Stimulated activated CD4-positive, alpha-beta T cell treated with anti-CD3 and anti-CD28 coated beads, Interleukin-2, amount 100 ng/mL, for 48 hours (primary cell): ENCODE data around the gene FILIP1.

Experiments used
- DNase-seq, 2 donors: peaks; one replicate each; pipeline ENCODE4 v3.0.0-alpha.2; 2020

FILIP1 gene

GRCh38 chr6:75374961-75375400 is 118.6 kb downstream of the FILIP1 start:
- DNase-seq, result no peak

DNA sequence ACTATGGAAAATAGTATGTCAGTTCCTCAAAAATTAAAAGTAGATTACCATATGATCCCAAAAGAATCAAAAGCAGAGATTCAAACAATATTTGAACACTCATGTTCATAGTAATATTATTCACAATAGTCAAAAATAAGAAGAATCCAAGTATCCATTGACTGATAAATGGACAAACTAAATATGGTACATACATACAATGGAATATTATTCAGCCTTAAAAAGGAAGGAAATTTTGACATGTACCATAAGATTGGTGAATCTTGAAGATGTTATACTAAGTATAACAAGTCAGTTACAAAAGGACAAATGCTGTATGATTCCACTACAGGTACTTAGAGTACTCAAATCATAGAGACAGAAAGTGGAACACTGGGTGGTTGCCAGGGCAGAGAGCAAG is 120.7 kb downstream of the FILIP1 start:
- DNase-seq, result no peak

DNA sequence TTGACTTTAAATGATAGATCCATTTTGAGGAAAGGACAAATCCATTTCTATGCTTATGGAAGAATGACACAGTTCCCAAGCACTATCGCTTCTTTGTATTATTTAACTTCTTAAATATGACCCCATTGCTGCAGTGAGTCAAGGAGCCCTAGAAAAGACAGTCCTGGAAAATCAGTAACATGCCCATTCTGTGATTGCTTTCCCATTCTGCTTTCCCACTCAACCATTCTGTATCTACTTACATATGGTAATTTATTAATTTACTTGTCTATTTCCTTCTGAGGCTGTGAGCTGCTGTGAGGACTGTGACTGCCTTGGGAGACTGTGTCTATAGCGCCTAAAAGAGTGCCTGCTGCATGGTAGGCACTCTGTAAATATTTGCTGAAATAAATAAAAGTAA is 123.6 kb downstream of the FILIP1 start:
- no peak for DNase-seq

- no peak for DNase-seq
Observed at GRCh38 chr6:75368864-75369402, 124.7 kb downstream of the FILIP1 start.

DNA sequence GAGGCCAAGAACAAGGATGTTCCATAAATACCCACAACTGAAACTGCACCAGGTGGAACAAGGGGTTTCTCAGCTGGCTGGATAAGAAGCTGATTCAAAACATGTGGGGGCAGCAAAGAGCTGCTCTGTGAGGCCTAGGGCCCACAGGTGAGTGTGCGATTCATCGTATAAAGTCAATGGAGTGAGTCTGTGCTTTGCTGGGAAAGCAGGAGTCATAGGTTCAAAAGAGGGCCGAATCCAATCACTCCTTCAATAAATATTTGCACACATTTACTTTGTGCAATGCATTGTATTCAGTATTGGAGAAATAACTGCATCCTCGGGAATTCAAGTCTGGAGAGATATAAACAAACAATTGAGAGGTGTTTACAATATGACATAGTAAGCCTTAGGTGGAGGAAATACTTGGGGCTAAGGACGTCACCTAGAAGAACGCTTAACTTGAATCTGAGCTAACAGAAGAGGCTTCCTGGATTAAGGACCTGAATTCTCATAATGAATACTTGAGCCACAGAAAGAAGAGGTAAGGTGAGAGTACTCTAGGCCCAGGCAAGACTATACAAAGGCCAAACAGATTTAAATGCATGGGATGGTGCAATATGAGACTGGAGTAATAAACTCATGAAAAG is 125.3 kb downstream of the FILIP1 start:
- no peak for DNase-seq

- DNase-seq, result no peak
Observed at GRCh38 chr6:75363304-75363703, 130.3 kb downstream of the FILIP1 start.

DNA sequence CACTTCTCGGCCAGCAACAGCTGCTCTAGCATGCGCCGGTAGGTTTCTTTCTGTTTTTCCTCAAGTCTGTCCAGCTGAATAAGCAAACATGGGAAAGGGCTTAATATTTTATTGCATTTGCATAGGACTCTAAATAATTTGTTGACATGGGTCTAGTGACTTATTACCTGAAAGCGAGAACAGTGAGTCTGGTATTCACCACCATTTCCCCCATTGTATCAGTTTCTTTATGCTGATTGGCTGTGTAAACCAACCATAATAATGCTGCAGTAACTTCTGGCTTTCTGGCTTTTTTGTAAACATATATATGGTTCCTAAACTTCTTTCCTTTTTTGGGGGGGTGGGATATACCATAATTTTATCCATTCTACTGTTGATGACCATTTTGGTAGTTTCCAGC is 140.0 kb downstream of the FILIP1 start:
- no peak for DNase-seq

GRCh38 chr6:75351570-75351969 is 142.0 kb downstream of the FILIP1 start:
- no peak for DNase-seq

- DNase-seq, result no peak
Observed at GRCh38 chr6:75350808-75351207, 142.8 kb downstream of the FILIP1 start.

- DNase-seq, result no peak
Observed at GRCh38 chr6:75350156-75350555, 143.4 kb downstream of the FILIP1 start.

DNA sequence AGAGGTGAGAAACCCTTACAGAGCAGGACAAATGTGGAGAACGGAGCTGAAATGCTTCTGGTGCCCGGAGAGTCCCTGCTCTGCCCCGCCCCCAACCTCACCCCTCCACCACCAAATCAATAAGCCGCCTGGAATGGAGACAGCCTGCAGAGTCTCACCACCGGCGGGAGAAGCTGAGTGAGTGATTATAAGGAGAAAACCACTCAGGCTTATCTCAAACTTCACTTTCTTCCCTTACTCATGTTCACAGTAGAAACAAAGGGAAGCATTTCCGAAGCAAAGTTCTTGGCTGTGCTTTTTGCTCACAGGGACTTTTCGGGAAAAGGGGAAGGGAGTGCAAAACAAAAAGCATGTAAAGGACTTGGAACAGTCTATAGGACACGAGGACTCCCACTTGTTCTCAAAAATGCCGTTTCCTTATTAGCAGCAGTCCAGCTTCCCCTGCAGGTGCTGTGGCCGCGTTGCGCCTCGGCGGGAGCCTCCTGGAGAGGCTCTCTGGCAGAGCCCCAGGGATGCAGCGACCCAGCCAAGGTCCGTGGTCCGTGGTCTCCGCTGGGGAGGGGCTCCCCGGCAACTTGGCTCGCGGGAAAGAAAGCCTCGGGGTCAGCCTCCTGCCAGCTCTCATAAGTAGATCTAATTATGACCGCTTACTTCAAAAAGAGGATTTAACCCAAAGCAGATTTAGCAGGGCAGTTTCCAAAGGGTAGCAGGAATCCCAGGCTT is 144.2 kb downstream of the FILIP1 start:
- DNase-seq, result no peak

DNA sequence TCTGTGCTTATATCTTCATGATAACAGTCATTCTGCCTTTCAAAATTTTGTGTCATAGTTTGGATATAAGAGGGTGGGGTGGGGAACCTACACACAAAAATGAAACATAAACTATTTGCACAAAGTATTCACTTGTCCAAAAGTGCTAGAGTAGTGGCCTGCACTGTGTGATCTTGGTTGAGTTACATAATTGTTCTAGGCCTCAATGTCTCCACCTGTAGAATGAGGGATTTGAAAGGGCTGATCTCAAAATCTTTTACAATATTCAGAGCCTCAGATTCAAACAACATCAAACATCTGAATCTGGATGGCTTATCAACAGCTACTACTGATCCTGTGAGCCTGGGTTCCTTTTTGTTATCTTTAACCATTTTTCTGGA is 144.7 kb downstream of the FILIP1 start:
- DNase-seq, result no peak

DNA sequence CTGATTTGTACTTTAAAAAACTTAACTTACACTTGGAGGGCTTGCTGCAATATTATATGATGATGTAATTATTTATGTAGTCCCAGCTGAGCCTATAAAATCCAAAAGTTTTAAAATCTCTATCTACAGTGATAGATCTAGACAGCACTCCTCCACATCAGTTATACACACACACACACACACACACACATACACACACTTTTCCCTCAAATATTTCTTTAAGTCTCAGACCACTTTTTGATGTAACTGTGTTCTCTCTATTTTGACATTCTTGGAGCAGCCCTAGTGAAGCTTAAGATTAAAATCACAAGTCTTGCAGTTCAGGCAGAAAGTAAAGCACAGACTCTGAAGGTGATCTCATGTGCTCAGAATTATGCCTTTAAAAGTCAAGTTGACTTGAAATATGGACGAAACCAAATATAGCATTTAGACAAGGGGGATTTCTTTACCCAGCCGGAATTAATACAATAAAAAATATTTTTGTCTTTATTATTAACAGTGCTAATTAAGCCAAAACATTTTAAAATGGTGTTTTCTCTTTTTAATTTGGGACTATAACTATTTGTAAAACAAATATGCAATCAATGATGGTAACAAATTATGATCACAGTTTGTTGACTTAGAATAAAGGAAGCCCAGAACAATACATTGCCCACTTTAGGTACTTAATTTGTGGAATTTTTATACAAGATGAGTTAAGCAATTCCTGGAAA is 145.5 kb downstream of the FILIP1 start:
- no peak for DNase-seq

DNA sequence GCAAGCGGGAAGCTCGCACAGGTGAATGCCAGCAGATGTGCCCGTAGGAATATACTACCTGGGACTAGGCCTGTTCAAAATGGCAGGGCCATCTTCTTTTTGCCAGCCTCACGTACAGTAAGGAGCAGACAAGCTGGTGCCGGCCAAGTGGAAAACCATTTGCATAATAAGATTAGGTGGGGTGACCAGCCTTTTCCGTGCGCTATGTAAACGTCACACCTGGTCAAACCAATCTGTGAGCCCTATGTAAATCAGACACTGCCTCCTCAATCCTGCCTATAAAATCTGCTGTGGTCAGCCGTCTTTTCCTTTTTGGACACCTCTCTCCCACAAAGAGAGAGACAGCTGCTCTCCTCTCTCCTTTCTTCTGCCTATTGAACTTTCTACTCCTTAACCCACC is 148.2 kb downstream of the FILIP1 start:
- DNase-seq, result no peak

- DNase-seq, result no peak
Observed at GRCh38 chr6:75344455-75344854, 149.1 kb downstream of the FILIP1 start.

GRCh38 chr6:75344021-75344420 is 149.6 kb downstream of the FILIP1 start:
- DNase-seq, result no peak

DNA sequence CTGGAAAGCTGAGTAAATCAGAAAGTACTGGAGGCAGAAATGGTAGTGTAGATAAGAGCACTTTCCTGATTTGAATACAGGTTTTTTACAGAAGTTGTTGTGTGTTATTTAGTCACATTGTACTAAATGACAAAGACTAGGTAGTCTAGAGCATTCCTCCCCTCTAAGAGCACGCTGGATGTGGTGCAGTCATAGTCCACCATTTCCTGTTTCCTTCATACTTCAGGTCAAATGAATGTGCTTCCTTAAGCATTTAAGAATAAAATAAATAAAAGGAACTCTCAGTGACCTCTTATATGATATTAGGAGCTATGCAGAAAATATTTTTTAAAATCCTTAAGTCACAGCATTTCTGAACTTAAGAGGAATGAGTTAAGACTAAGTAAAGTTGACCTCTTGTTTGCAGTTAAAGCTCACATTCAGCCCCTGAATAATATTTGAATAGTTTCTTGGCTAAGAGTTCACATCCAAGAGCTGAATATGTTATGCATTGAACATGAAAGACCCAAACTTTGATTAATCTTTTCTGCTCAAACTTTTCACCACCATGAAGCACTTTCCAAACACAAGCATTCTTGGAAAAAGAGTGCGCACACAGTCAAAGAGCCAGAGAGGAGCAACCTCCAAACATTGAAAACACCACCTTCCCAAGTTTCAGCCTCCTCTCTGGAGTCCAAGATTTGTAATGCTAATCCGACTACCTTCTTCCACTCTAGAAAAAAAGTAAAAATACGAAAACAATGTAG is 155.6 kb downstream of the FILIP1 start:
- DNase-seq, result no peak

- no peak for DNase-seq
Observed at GRCh38 chr6:75334266-75335040, 159.1 kb downstream of the FILIP1 start.

- no peak for DNase-seq
Observed at GRCh38 chr6:75333676-75334200, 159.9 kb downstream of the FILIP1 start.

GRCh38 chr6:75331151-75331550 is 162.4 kb downstream of the FILIP1 start:
- DNase-seq, result no peak

GRCh38 chr6:75329703-75330102 is 163.9 kb downstream of the FILIP1 start:
- DNase-seq, result no peak

GRCh38 chr6:75327807-75328206 is 165.8 kb downstream of the FILIP1 start:
- DNase-seq, result no peak
